GDM1 (cell line): Measurements from ENCODE around the gene DGCR8.
"Not testable (repeated sequence)": the region's sequence is repeated elsewhere in the genome, so short reads cannot be mapped to it uniquely, and the experiment has no call there.

Source experiments
- DNase-seq: peaks from one replicate; lab custom pipeline; 2025; lab: John Stamatoyannopoulos, UW

Gene DGCR8

DNA sequence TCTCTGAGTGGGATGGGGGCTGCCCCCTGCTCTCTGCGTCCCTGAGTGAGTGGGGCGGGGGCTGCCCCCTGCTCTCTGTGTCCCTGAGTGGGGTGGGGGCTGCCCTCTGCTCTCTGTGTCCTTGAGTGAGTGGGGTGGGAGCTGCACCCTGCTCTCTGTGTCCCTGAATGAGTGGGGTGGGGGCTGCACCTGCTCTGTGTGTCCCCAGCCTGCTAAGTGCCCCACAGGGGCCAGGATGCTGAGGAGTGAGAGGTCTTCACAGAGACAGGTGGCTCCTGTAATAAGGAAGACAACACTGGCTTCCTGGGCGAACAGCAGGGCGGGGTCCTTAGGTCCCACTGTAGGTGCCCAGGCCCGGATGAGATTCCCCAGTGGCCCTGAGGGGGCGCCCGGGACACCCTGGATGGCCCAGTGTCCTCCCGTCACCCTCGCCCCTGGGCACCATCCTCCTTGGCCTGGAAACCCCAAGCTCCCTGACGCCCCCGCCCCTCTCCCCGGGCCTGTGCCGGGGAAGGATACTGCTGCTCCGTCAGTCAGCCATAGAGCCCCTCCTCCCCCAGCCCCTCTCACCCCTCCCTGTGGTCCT, 74.7 kb downstream of the DGCR8 start:
- DNase-seq: no peak

- DNase-seq: no peak
Observed at GRCh38 chr22:20155330-20156041, 75.4 kb downstream of the DGCR8 start.

GRCh38 chr22:20156042-20156389, 76.0 kb downstream of the DGCR8 start:
- DNase-seq: no peak

DNA sequence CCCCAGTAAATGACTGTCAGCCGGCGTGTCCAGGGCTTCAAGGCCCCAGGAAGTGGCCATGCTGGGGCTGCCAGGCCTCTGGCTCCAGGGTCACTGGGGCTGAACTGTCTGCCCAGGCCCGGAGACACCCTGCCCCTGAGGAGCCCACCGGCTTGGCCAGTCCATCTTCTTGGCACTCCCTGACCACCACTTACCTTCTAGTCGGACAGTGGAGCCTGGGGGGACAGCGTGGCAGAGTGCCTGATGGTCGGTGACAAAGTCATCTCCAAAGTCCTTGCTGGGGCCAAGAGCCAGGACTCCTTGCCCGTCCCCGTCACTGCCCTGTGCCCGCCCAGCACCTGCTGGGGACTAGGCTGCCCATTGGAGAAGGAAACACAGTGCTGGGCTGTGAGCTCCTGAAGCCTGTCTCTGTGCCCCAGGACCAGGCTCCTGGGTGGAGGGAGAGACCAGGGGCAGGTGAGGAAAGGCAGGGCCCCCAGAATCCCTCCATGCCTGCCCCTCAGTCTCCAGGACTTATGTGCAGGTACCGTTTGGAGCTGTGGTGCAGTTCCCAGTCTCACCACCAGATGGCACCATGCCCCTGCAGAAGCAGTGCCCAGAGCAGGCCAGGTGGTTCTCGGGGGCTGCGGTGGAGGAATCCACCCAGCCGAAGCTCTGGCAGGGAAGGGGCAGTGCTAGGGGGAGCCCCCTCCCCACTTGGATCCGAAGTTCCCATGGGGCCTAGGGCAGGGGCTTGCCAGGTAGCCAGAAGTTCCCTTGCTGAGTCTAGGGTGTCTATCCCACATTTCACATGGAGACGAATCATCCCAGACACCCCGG, 76.8 kb downstream of the DGCR8 start:
- DNase-seq: peak; percentile 66

- no peak for DNase-seq
Observed at GRCh38 chr22:20157430-20158183, 77.6 kb downstream of the DGCR8 start.

GRCh38 chr22:20158391-20159036, 78.5 kb downstream of the DGCR8 start:
- no peak for DNase-seq

DNA sequence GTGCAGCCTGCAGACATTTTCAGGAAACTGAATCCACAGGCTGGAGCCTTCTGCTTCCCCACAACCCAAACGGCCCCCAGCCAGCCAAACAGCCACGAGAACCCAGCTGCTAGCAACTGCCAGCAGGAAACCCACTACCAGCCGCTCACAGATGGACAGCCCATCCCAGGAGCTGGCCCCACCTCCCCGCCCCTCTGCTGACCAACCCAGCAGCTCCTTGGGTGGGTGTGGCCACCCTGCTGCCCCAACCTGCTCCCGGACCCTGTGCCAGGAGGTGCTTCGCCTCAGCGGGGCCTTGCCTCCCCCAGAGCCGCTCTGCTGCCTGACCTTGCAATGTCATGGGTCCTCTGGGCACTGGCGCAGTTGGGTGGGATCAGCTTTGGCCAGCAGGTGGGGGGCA, 79.0 kb downstream of the DGCR8 start:
- peak; percentile 91 for DNase-seq

GRCh38 chr22:20159531-20159930, 79.5 kb downstream of the DGCR8 start:
- not testable (repeated sequence) for DNase-seq

GRCh38 chr22:20160041-20160440, 80.0 kb downstream of the DGCR8 start:
- no peak for DNase-seq
